Lower lobe of right lung (tissue), 2 donors: ENCODE data around the gene AIMP2. TPM values are rescaled to one million over a fixed set of nuclear protein-coding genes. Genes with fewer than 3 reads are reported as not detected.
"Not testable (repeated sequence)": the region's sequence is repeated elsewhere in the genome, so short reads cannot be mapped to it uniquely, and the experiment has no call there.

Experiments used
- ATAC-seq, 2 donors: fragments of 200-7000 bp; cut with Tn5 transposase; one replicate each; pipeline ENCODE4 v1.9.1; 2020 to 2022; ENCODE audit warnings: mild to moderate bottlenecking in 2 of 2, moderate library complexity in 2 of 2
- DNase-seq: peaks from one replicate; pipeline ENCODE4 v3.0.0-alpha.2; 2020
- H3K27ac ChIP-seq: fragments of 200-600 bp; one replicate; pipeline ENCODE4 v1.8.0; 2022
- H3K27me3 ChIP-seq: fragments of 200-600 bp; one replicate; pipeline ENCODE4 v1.8.0; 2022; ENCODE audit warnings: low read depth
- H3K36me3 ChIP-seq: fragments of 200-600 bp; one replicate; pipeline ENCODE4 v1.8.0; 2022; ENCODE audit warnings: mild to moderate bottlenecking
- H3K4me1 ChIP-seq: fragments of 200-600 bp; one replicate; pipeline ENCODE4 v1.8.0; 2022
- H3K4me3 ChIP-seq: fragments of 200-600 bp; one replicate; pipeline ENCODE4 v1.8.0; 2022; ENCODE audit warnings: mild to moderate bottlenecking
- H3K9me3 ChIP-seq: fragments of 200-600 bp; one replicate; pipeline ENCODE4 v1.8.0; 2022
- intact Hi-C: fragments of 100-400 bp; cut with DNase I; formaldehyde crosslinking; loops from one replicate; pipeline ENCODE4 v1.11.0; 2022
- total RNA-seq: library from RNA; stranded (reverse); fragmentation: NEBNext Ultra II Directional; extraction: Animal tissue kit (Norgen Biotek cat#: 25700); gene quantifications from one replicate; pipeline ENCODE4 v1.2.1, GENCODE V29; 2021
- TF ChIP-seq, protein P1 (sequence below): fragments of 200-600 bp; IDR thresholded peaks from one replicate; pipeline ENCODE4 v1.8.0; 2022; ENCODE audit warnings: antibody characterized with exemption, mild to moderate bottlenecking
- donor health status: DM: no; HTN: yes; CAD: no; lungs with severe emphysema.

The AIMP2 gene
- total RNA-seq, 1 donor from 2014 or later, result 17.4 TPM

GRCh38 chr7:6056616-6057015 lies 47.5 kb downstream of the AIMP2 start:
- H3K27ac ChIP-seq, result no peak overlapping the region
- TF ChIP-seq, protein P1, sequence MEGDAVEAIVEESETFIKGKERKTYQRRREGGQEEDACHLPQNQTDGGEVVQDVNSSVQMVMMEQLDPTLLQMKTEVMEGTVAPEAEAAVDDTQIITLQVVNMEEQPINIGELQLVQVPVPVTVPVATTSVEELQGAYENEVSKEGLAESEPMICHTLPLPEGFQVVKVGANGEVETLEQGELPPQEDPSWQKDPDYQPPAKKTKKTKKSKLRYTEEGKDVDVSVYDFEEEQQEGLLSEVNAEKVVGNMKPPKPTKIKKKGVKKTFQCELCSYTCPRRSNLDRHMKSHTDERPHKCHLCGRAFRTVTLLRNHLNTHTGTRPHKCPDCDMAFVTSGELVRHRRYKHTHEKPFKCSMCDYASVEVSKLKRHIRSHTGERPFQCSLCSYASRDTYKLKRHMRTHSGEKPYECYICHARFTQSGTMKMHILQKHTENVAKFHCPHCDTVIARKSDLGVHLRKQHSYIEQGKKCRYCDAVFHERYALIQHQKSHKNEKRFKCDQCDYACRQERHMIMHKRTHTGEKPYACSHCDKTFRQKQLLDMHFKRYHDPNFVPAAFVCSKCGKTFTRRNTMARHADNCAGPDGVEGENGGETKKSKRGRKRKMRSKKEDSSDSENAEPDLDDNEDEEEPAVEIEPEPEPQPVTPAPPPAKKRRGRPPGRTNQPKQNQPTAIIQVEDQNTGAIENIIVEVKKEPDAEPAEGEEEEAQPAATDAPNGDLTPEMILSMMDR, result no peak
- H3K36me3 ChIP-seq, result peaks cover 33% of the 10 kb centered on the region
- H3K27me3 ChIP-seq, result no peaks in the 10 kb centered on the region
- H3K4me3 ChIP-seq, result no peak overlapping the region
- DNase-seq, result no peak
- H3K9me3 ChIP-seq, result no peaks in the 10 kb centered on the region
- H3K4me1 ChIP-seq, result peaks cover 19% of the 10 kb centered on the region
- no peak for ATAC-seq
- intact Hi-C loops, result no loop called here

GRCh38 chr7:6057316-6058129 lies 48.5 kb downstream of the AIMP2 start:
- ATAC-seq (no peak), DNase-seq (no peak)
- no peaks in the 10 kb centered on the region for H3K27me3 ChIP-seq
- H3K4me1 ChIP-seq, result peaks cover 19% of the 10 kb centered on the region
- peak overlapping the region; percentile 88 for H3K27ac ChIP-seq
- intact Hi-C loops, result no loop called here
- TF ChIP-seq, protein P1, result no peak
- H3K4me3 ChIP-seq, result peak overlapping the region; percentile 93
- H3K9me3 ChIP-seq, result no peaks in the 10 kb centered on the region
- peaks cover 26% of the 10 kb centered on the region for H3K36me3 ChIP-seq

DNA sequence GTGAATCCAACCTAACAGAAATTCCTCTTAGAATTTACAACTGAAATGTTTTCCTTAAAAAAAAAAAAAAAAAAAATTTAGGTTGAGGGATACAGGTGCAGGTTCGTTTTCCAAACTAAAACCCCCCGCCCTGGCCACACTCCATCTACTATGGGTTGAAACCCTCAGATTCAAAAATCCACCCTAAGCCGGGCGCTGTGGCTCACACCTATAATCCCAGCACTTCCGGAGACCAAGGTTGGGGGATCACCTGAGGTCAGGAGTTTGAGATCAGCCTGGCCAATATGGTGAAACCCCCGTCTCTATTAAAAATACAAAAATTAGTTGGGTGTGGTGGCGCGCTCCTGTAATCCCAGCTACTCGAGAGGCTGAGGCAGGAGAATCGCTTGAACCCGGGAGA lies 50.9 kb downstream of the AIMP2 start:
- H3K36me3 ChIP-seq, H3K27me3 ChIP-seq, DNase-seq, ATAC-seq, H3K4me3 ChIP-seq, H3K27ac ChIP-seq, intact Hi-C loops, H3K9me3 ChIP-seq: not testable (repeated sequence)
- H3K4me1 ChIP-seq, result peaks cover 19% of the 10 kb centered on the region

- H3K4me1 ChIP-seq, result no peaks in the 10 kb centered on the region
- H3K27me3 ChIP-seq, result no peaks in the 10 kb centered on the region
- no peaks in the 10 kb centered on the region for H3K9me3 ChIP-seq
- intact Hi-C loops, result no loop called here
- TF ChIP-seq, protein P1, result no peak
- DNase-seq (no peak), ATAC-seq (no peak)
- no peak overlapping the region for H3K27ac ChIP-seq
- H3K4me3 ChIP-seq, result no peak overlapping the region
- H3K36me3 ChIP-seq, result no peaks in the 10 kb centered on the region
Measured at GRCh38 chr7:6071406-6071805, 62.3 kb downstream of the AIMP2 start.

Other genes starting within 250 kb of the AIMP2 start
- gene RNF216, start 227.6 kb upstream of the AIMP2 start, total RNA-seq, result 30.7 TPM
- gene OCM, start 128.5 kb upstream of the AIMP2 start, total RNA-seq, result not detected
- 56.8 TPM for gene CCZ1, start 110.5 kb upstream of the AIMP2 start, total RNA-seq
- 2.7 TPM for gene RSPH10B, start 38.6 kb upstream of the AIMP2 start, total RNA-seq
- 10.1 TPM for gene PMS2, start 223 bp upstream of the AIMP2 start, total RNA-seq
- not detected for gene ANKRD61, start 22.1 kb downstream of the AIMP2 start, total RNA-seq
- 72.0 TPM for gene EIF2AK1, start 49.9 kb downstream of the AIMP2 start, total RNA-seq
- 10.6 TPM for gene USP42, start 95.7 kb downstream of the AIMP2 start, total RNA-seq